Retinal pigment epithelial cell (primary cell): ENCODE measurements around the gene TLK1.

Experiments
- DNase-seq: peaks from one replicate; pipeline ENCODE4 v3.0.0-alpha.2; 2010; ENCODE audit warnings: low read depth
- H3K4me3 ChIP-seq: 2 replicates; pipeline ENCODE4 v1.5.1; 2011; ENCODE audit warnings: mild to moderate bottlenecking, low read length, control low read depth, moderate library complexity
- TF ChIP-seq, protein P1 (sequence below): conservative IDR thresholded peaks from 2 replicates; pipeline ENCODE4 v1.5.1; 2011; ENCODE audit warnings: low read depth, low read length, control low read depth, inconsistent platforms

Gene TLK1

DNA sequence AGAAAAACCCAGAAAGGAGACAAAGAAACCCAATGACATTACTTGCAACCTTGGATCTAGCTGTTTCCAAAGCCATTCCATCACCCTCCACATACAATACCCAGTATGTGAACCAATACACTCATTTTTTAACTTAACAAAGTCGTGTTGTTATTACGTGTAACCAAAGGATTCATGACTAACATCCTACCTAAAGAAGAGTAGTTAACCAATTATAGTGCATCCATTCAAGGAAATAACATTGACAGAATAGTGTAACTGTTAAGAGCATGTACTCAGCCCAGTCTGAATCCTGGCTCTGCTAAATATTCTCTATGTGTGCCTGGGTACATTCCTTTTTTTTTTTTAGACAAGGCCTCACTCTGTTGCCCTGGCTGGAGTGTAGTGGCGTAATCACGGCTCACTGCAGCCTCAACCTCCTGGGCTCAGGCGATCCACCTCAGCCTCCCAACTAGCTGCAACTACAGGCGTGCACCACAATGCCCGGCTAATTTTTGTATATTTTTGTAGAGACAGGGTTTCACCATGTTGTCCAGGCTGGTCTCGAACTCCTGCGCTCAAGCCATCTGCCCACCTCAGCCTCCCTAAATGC, 9.9 kb downstream of the TLK1 start:
- TF ChIP-seq, protein P1, sequence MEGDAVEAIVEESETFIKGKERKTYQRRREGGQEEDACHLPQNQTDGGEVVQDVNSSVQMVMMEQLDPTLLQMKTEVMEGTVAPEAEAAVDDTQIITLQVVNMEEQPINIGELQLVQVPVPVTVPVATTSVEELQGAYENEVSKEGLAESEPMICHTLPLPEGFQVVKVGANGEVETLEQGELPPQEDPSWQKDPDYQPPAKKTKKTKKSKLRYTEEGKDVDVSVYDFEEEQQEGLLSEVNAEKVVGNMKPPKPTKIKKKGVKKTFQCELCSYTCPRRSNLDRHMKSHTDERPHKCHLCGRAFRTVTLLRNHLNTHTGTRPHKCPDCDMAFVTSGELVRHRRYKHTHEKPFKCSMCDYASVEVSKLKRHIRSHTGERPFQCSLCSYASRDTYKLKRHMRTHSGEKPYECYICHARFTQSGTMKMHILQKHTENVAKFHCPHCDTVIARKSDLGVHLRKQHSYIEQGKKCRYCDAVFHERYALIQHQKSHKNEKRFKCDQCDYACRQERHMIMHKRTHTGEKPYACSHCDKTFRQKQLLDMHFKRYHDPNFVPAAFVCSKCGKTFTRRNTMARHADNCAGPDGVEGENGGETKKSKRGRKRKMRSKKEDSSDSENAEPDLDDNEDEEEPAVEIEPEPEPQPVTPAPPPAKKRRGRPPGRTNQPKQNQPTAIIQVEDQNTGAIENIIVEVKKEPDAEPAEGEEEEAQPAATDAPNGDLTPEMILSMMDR = no peak
- DNase-seq = no peak
- H3K4me3 ChIP-seq = no peak overlapping the region

DNA sequence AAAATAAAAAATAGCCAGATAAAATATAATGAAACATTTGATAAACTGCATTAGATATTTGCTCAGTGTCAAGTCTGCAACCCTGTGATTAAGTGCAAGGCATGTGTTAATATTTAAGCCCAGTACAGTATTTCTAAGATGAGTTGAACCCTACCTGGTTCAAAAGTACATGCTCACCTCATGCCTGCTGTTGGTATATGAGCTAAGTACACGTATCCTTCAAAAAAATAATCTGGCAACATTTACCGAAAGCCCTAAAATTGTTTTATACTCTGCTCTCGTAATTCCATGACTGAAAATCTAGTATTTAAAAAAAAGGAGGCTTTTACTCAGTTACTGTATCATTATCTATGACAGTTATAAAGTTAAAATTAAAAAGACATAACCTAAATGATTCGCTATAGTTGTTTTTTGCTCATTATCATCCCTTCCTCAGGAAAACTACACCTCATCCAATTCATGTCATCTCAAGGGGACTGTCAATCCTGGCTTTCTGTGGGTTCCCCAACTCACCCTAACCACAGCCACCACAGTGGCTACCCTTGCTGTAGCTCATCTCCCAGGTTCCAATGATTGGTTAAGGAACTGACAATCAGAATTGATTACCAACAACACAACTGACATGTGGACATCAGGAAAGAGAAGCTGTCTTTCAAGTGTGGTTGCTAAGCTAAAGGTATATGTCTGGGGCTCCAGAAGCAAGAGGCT, 10.6 kb downstream of the TLK1 start:
- DNase-seq = no peak
- TF ChIP-seq, protein P1 = no peak
- H3K4me3 ChIP-seq = no peak overlapping the region

DNA sequence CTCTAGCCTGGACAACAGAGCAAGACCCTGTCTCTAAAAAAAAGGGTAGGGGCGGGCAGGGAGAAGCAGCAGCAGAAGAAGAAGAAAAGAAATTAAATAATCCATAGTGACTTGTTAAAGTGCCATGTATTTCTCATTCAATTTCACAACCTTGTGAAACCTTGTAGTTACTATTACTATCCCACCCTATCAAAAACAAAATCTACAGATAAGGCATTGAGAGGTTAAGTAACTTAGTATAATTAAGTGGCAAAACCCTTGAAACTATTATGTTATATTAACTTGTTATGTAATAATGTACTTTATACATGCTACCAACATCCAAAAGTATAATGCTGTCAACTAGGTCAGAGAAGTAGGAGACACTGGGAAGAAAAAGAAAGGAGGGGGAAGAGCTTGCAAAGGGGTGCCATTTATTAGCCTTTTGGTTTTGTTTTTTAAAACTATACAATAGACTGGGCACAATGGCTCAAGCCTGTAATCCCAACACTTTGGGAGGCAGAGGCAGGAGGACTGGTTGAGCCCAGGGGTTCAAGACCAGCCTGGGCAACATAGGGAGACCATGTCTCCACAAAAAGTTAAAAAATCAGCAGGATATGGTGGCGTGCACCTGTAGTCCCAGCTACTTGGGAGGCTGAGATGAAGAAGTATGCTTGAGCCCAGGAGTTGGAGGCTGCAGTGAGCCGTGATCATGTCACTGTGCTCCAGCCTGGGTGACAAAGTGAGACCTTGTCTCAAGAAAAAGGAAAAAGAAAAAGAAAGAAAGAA, 11.3 kb downstream of the TLK1 start:
- DNase-seq = no peak
- TF ChIP-seq, protein P1 = no peak
- H3K4me3 ChIP-seq = no peak overlapping the region

DNA sequence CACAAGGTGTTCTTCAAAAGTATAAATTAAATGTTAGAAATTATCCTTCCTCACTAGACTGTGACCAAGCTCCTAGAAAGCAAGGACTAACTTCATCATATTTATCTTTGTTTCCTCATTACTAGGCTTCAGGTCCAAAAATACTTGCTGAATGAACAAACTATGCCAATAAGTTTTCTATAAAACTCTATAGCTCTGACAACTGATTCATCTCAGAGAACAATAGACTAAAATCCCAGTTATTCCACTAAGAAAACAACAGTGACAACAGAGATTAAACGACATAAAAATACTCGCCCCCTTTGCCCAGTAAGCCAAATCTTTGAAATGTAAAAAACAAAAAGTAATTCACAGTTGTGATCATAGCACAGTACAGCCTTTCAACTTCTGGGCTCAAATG, 13.6 kb downstream of the TLK1 start:
- TF ChIP-seq, protein P1 = no peak
- DNase-seq = no peak
- no peak overlapping the region for H3K4me3 ChIP-seq

DNA sequence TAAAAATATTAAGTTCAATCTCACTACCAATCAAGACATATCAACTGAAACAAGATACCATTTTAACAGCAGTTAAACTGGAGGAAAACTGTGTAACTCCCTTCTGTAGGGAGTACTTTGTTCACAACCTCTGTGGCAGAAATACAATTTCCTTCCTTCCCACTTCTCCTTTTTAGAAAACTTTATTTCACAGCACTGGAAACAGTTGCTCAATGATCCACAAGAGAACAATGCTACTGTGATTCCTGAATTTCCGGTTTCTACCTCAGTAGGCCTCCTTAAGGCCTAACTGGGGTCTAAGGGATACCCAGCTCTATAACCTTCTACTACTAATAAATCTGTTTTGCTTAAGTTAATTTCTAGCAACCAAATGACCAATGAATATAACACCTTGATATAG, 14.1 kb downstream of the TLK1 start:
- no peak overlapping the region for H3K4me3 ChIP-seq
- TF ChIP-seq, protein P1 = no peak
- DNase-seq = no peak

DNA sequence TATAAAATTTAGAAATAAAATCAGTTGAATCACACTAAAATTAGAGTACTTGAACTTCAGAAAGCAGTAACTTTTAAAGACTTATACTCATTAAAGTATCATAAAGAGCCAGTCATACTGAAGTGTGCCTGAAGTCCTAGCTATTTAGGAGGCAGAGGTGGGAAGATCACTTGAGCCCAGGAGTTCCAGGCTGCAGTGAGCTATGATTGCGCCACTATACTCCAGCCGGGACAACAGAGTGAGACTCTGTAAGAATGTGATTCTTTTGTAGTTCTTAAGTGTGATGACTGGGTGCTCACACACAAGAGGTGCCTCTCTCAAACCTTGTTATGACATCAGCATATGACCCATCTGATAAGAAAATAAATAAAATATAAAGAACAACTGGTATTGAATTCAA, 14.6 kb downstream of the TLK1 start:
- TF ChIP-seq, protein P1 = no peak
- DNase-seq = no peak
- H3K4me3 ChIP-seq = no peak overlapping the region

DNA sequence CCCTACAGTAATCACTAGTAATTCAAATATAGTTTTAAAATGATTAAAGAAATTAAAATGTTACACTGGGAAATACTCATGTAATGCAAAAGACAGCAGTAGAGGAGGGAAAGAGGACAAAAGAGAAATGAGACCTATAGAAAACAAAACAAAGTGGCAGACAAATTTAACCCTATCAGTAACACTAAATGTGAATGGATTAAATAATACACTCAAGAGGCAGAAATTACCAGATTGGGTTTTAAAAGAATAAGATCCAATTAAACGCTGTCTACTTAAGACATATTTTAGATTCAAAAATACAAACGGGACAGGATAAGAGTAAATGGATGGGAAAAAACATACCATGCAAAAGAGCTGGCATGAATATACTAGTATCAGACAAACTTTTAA, 17.0 kb downstream of the TLK1 start:
- TF ChIP-seq, protein P1 = no peak
- no peak overlapping the region for H3K4me3 ChIP-seq
- DNase-seq = no peak
